GM19193 (cell line): ENCODE data around the gene IGSF21.

Experiments used
- POLR2A ChIP-seq: IDR thresholded peaks from 4 replicates; pipeline ENCODE4 v1.6.1; 2011; ENCODE audit not compliant: insufficient read depth, insufficient read length; ENCODE audit errors: extremely low read depth

The IGSF21 gene

GRCh38 chr1:18088077-18088594 is 19.5 kb upstream of the IGSF21 start:
- TF ChIP-seq POLR2A, result no peak

- TF ChIP-seq POLR2A, result no peak
These were observed 18.1 kb upstream of the IGSF21 start for GRCh38 chr1:18089488-18089887.

- TF ChIP-seq POLR2A, result no peak
These were observed 17.0 kb upstream of the IGSF21 start for GRCh38 chr1:18090636-18091035.

GRCh38 chr1:18091660-18092446 is 15.7 kb upstream of the IGSF21 start:
- no peak for TF ChIP-seq POLR2A

- no peak for TF ChIP-seq POLR2A
These were observed 14.4 kb upstream of the IGSF21 start for GRCh38 chr1:18093193-18093592.

- TF ChIP-seq POLR2A, result no peak
These were observed 14.0 kb upstream of the IGSF21 start for GRCh38 chr1:18093646-18094045.

GRCh38 chr1:18094096-18094495 is 13.5 kb upstream of the IGSF21 start:
- TF ChIP-seq POLR2A, result no peak

- no peak for TF ChIP-seq POLR2A
These were observed 10.4 kb upstream of the IGSF21 start for GRCh38 chr1:18097206-18097605.

- no peak for TF ChIP-seq POLR2A
These were observed 8.6 kb upstream of the IGSF21 start for GRCh38 chr1:18099026-18099425.

- TF ChIP-seq POLR2A, result no peak
These were observed 7.5 kb upstream of the IGSF21 start for GRCh38 chr1:18100060-18100459.

GRCh38 chr1:18100491-18101063 is 7.0 kb upstream of the IGSF21 start:
- TF ChIP-seq POLR2A, result no peak

- no peak for TF ChIP-seq POLR2A
These were observed 6.1 kb upstream of the IGSF21 start for GRCh38 chr1:18101508-18101907.

- TF ChIP-seq POLR2A, result no peak
These were observed 3.7 kb upstream of the IGSF21 start for GRCh38 chr1:18103788-18104421.

GRCh38 chr1:18104546-18105100 is 3.0 kb upstream of the IGSF21 start:
- TF ChIP-seq POLR2A, result no peak

- TF ChIP-seq POLR2A, result no peak
These were observed 2.4 kb upstream of the IGSF21 start for GRCh38 chr1:18105196-18105595.

GRCh38 chr1:18108299-18109057 is 880 bp downstream of the IGSF21 start:
- TF ChIP-seq POLR2A, result no peak
